CD8-positive, alpha-beta memory T cell (primary cell): ENCODE measurements around the gene SFXN5. TPM values are rescaled to one million over a fixed set of nuclear protein-coding genes. Genes with fewer than 3 reads are reported as not detected.

Experiments
- CTCF ChIA-PET: fragments of 350-600 bp; sonication (Branson Sonifier 250); formaldehyde crosslinking; loops from one replicate; lab custom pipeline; 2021; ENCODE audit warnings: antibody characterized with exemption; lab: Charles Lee
- POLR2A ChIA-PET: fragments of 350-600 bp; sonication (Branson Sonifier 250); formaldehyde crosslinking; loops from one replicate; lab custom pipeline; 2021; ENCODE audit warnings: antibody characterized with exemption; lab: Charles Lee
- DNase-seq, 5 donors: peaks; one replicate each; pipeline versions ENCODE4 v3.0.0 to v3.0.0-alpha.2; 2020 to 2022; ENCODE audit warnings: mixed read lengths in 1 of 5
- H3K27ac ChIP-seq: one replicate; pipeline ENCODE4 v1.7.0; 2013; ENCODE audit warnings: low read depth, mild to moderate bottlenecking, low read length, moderate library complexity
- H3K27me3 ChIP-seq: 2 replicates; pipeline ENCODE4 v1.7.0; 2013; ENCODE audit warnings: low read length, mild to moderate bottlenecking; ENCODE audit not compliant: insufficient read depth, poor library complexity, severe bottlenecking
- H3K36me3 ChIP-seq: 2 replicates; pipeline ENCODE4 v1.7.0; 2013; ENCODE audit warnings: mild to moderate bottlenecking, low read length, moderate library complexity; ENCODE audit not compliant: insufficient read depth
- H3K4me1 ChIP-seq: 2 replicates; pipeline ENCODE4 v1.7.0; 2013; ENCODE audit warnings: mild to moderate bottlenecking, low read length, moderate library complexity; ENCODE audit not compliant: insufficient read depth
- H3K4me3 ChIP-seq: 2 replicates; pipeline ENCODE4 v1.7.0; 2013; ENCODE audit warnings: mild to moderate bottlenecking, low read length
- H3K9me3 ChIP-seq: 2 replicates; pipeline ENCODE4 v1.7.0; 2013; ENCODE audit warnings: mild to moderate bottlenecking, low read length
- H3K27ac Mint-ChIP-seq, 8 donors: one replicate each; pipeline ENCODE4 v1.8.0; 2020 to 2021; ENCODE audit warnings: mixed read lengths in 8 of 8, mild to moderate bottlenecking in 6 of 8, inconsistent platforms in 3 of 8, moderate library complexity in 3 of 8
- H3K27me3 Mint-ChIP-seq, 2 donors: one replicate each; pipeline ENCODE4 v1.8.0; 2020 to 2021; ENCODE audit warnings: mixed read lengths in 2 of 2, mild to moderate bottlenecking in 1 of 2, moderate library complexity in 1 of 2
- H3K36me3 Mint-ChIP-seq, 3 donors: one replicate each; pipeline ENCODE4 v1.8.0; 2020 to 2021; ENCODE audit warnings: mixed read lengths in 3 of 3, inconsistent platforms in 1 of 3, mild to moderate bottlenecking in 1 of 3
- H3K4me1 Mint-ChIP-seq, 3 donors: one replicate each; pipeline ENCODE4 v1.8.0; 2020 to 2021; ENCODE audit warnings: mixed read lengths in 3 of 3, inconsistent platforms in 1 of 3, mild to moderate bottlenecking in 1 of 3
- H3K4me3 Mint-ChIP-seq, 7 donors: one replicate each; pipeline ENCODE4 v1.8.0; 2020 to 2021; ENCODE audit warnings: mixed read lengths in 7 of 7, mild to moderate bottlenecking in 6 of 7, moderate library complexity in 4 of 7, inconsistent platforms in 2 of 7
- H3K9me3 Mint-ChIP-seq, 5 donors: one replicate each; pipeline ENCODE4 v1.8.0; 2020 to 2022; ENCODE audit warnings: mixed read lengths in 5 of 5, mild to moderate bottlenecking in 3 of 5, moderate library complexity in 2 of 5, inconsistent platforms in 1 of 5
- polyA plus RNA-seq: library from polyadenylated mRNA; unstranded; fragments of 300-500 nt; fragmentation: Illumina TruSeq; gene quantifications from one replicate; pipeline ENCODE4 v1.2.3, GENCODE V29; 2021
- total RNA-seq, 2 experiments: library from RNA; stranded (reverse); gene quantifications; one replicate each; pipeline ENCODE4 v1.2.3, GENCODE V29; 2021

Gene SFXN5
- total and polyA plus RNA-seq, 3 experiments from 2014 or later, result 1.8 to 19.1 (median 16.8) TPM

GRCh38 chr2:73087311-73087710 is 15.8 kb upstream of the SFXN5 start:
- POLR2A ChIA-PET, result no interaction called here

GRCh38 chr2:73085691-73086090 is 14.2 kb upstream of the SFXN5 start:
- DNase-seq, result peak; percentile 62 to 86 (median 72)
- ChIA-PET POLR2A (no interaction called here), CTCF (interaction anchor here (0.6 to 8.5 kb wide), 22 partner anchors 8 to 195 kb away, joined by 3 to 76 read pairs (median 4); partner anchors contain the start of genes RAB11FIP5, SFXN5 and SMYD5)
- no peaks in the 10 kb centered on the region for H3K9me3 Mint-ChIP-seq
- H3K36me3 Mint-ChIP-seq, result peaks cover 0 to 7% (median 3%) of the 10 kb centered on the region in 3 donors
- H3K4me3 ChIP-seq, result no peak overlapping the region
- H3K36me3 ChIP-seq, result no peaks in the 10 kb centered on the region
- no peak overlapping the region for H3K27ac Mint-ChIP-seq
- no peaks in the 10 kb centered on the region for H3K27me3 ChIP-seq
- H3K27me3 Mint-ChIP-seq, result no peaks in the 10 kb centered on the region
- H3K4me3 Mint-ChIP-seq, result no peak overlapping the region
- H3K9me3 ChIP-seq, result no peaks in the 10 kb centered on the region
- H3K4me1 Mint-ChIP-seq, result peaks cover 0 to 2% (median 0%) of the 10 kb centered on the region in 3 donors
- H3K27ac ChIP-seq, result no peak overlapping the region
- no peaks in the 10 kb centered on the region for H3K4me1 ChIP-seq

More at GRCh38 chr2:73087311-73087710, 15.8 kb upstream of the SFXN5 start:
- no peaks in the 10 kb centered on the region for H3K4me1 ChIP-seq
- H3K27ac ChIP-seq, result no peak overlapping the region
- Mint-ChIP-seq H3K36me3 (peaks cover 0 to 7% (median 3%) of the 10 kb centered on the region in 3 donors), H3K4me1 (peaks cover 0 to 2% (median 0%) of the 10 kb centered on the region in 3 donors), H3K27ac (peak overlapping the region in 1 of 8 donors; percentile 38), H3K27me3 (no peaks in the 10 kb centered on the region), H3K4me3 (no peak overlapping the region), H3K9me3 (no peaks in the 10 kb centered on the region)
- no peak overlapping the region for H3K4me3 ChIP-seq
- no peaks in the 10 kb centered on the region for H3K36me3 ChIP-seq
- no peaks in the 10 kb centered on the region for H3K27me3 ChIP-seq
- no peak for DNase-seq
- no peaks in the 10 kb centered on the region for H3K9me3 ChIP-seq
- CTCF ChIA-PET, result interaction anchor here (0.6 to 8.5 kb wide), 5 partner anchors 8 to 194 kb away, joined by 3 to 76 read pairs (median 4); partner anchors contain the start of gene SMYD5

- no peak overlapping the region for H3K27ac ChIP-seq
- CTCF ChIA-PET, result interaction anchor here (0.6 to 8.5 kb wide), 15 partner anchors 8 to 128 kb away, joined by 3 to 76 read pairs (median 5); partner anchors contain the start of genes RAB11FIP5, SFXN5 and SMYD5
Observed at GRCh38 chr2:73084971-73085370, 13.5 kb upstream of the SFXN5 start.

GRCh38 chr2:73083886-73084800 is 12.6 kb upstream of the SFXN5 start:
- H3K4me3 ChIP-seq, result no peak overlapping the region
- ChIA-PET POLR2A (no interaction called here), CTCF (interaction anchor here (1.1 to 8.5 kb wide), 6 partner anchors 9 to 129 kb away, joined by 4 to 76 read pairs (median 14); partner anchors contain the start of genes SFXN5 and SMYD5)
- H3K36me3 ChIP-seq, result no peaks in the 10 kb centered on the region
- no peaks in the 10 kb centered on the region for H3K27me3 ChIP-seq
- Mint-ChIP-seq H3K27ac (peak overlapping the region in 1 of 8 donors; percentile 43), H3K36me3 (peaks cover 0 to 4% (median 3%) of the 10 kb centered on the region in 3 donors), H3K27me3 (no peaks in the 10 kb centered on the region), H3K9me3 (no peaks in the 10 kb centered on the region), H3K4me3 (no peak overlapping the region), H3K4me1 (peaks cover 0 to 2% (median 0%) of the 10 kb centered on the region in 3 donors)
- DNase-seq, result no peak
- H3K4me1 ChIP-seq, result no peaks in the 10 kb centered on the region
- H3K27ac ChIP-seq, result no peak overlapping the region
- no peaks in the 10 kb centered on the region for H3K9me3 ChIP-seq

More at GRCh38 chr2:73084971-73085370, 13.5 kb upstream of the SFXN5 start:
- Histone ChIP-seq H3K27me3 (no peaks in the 10 kb centered on the region), H3K4me1 (no peaks in the 10 kb centered on the region), H3K36me3 (no peaks in the 10 kb centered on the region), H3K4me3 (no peak overlapping the region), H3K9me3 (no peaks in the 10 kb centered on the region)
- Mint-ChIP-seq H3K27ac (peak overlapping the region in 1 of 8 donors; percentile 44), H3K4me1 (peaks cover 0 to 2% (median 0%) of the 10 kb centered on the region in 3 donors), H3K9me3 (no peaks in the 10 kb centered on the region), H3K4me3 (no peak overlapping the region), H3K27me3 (no peaks in the 10 kb centered on the region), H3K36me3 (peaks cover 0 to 7% (median 3%) of the 10 kb centered on the region in 3 donors)
- POLR2A ChIA-PET, result no interaction called here
- DNase-seq, result no peak

GRCh38 chr2:73082523-73083410 is 11.3 kb upstream of the SFXN5 start:
- H3K4me1 Mint-ChIP-seq, result peaks cover 0 to 2% (median 0%) of the 10 kb centered on the region in 3 donors
- no peak overlapping the region for H3K4me3 ChIP-seq
- H3K9me3 Mint-ChIP-seq, result no peaks in the 10 kb centered on the region
- H3K9me3 ChIP-seq, result no peaks in the 10 kb centered on the region
- H3K27ac Mint-ChIP-seq, result no peak overlapping the region
- H3K4me3 Mint-ChIP-seq, result no peak overlapping the region
- H3K27ac ChIP-seq, result no peak overlapping the region
- H3K4me1 ChIP-seq, result no peaks in the 10 kb centered on the region
- POLR2A ChIA-PET, result no interaction called here
- DNase-seq, result no peak
- H3K27me3 ChIP-seq, result no peaks in the 10 kb centered on the region
- H3K36me3 ChIP-seq, result no peaks in the 10 kb centered on the region
- H3K27me3 Mint-ChIP-seq, result no peaks in the 10 kb centered on the region
- peaks cover 0 to 3% (median 2%) of the 10 kb centered on the region in 3 donors for H3K36me3 Mint-ChIP-seq
- CTCF ChIA-PET, result interaction anchor here (0.9 to 8.5 kb wide), 3 partner anchors 20 to 130 kb away, joined by 3 to 42 read pairs (median 3); partner anchors contain the start of gene SMYD5

GRCh38 chr2:73081181-73081671 is 9.7 kb upstream of the SFXN5 start:
- no peaks in the 10 kb centered on the region for H3K36me3 ChIP-seq
- no peaks in the 10 kb centered on the region for H3K27me3 ChIP-seq
- H3K27ac Mint-ChIP-seq, result no peak overlapping the region
- no peaks in the 10 kb centered on the region for H3K4me1 ChIP-seq
- peaks cover 0 to 2% (median 0%) of the 10 kb centered on the region in 3 donors for H3K4me1 Mint-ChIP-seq
- no peaks in the 10 kb centered on the region for H3K27me3 Mint-ChIP-seq
- H3K36me3 Mint-ChIP-seq, result peaks cover 0 to 3% (median 0%) of the 10 kb centered on the region in 3 donors
- no peak overlapping the region for H3K27ac ChIP-seq
- H3K9me3 ChIP-seq, result no peaks in the 10 kb centered on the region
- no peaks in the 10 kb centered on the region for H3K9me3 Mint-ChIP-seq
- no peak for DNase-seq
- no peak overlapping the region for H3K4me3 ChIP-seq
- no peak overlapping the region for H3K4me3 Mint-ChIP-seq
- ChIA-PET CTCF (no interaction called here), POLR2A (no interaction called here)

- H3K4me1 ChIP-seq, result no peaks in the 10 kb centered on the region
- H3K27ac Mint-ChIP-seq, result no peak overlapping the region
- H3K4me3 Mint-ChIP-seq, result no peak overlapping the region
- no peak overlapping the region for H3K27ac ChIP-seq
- H3K9me3 ChIP-seq, result no peaks in the 10 kb centered on the region
- ChIA-PET CTCF (no interaction called here), POLR2A (no interaction called here)
- no peaks in the 10 kb centered on the region for H3K9me3 Mint-ChIP-seq
- peaks cover 0 to under 1% (median 0%) of the 10 kb centered on the region in 3 donors for H3K4me1 Mint-ChIP-seq
- H3K27me3 ChIP-seq, result no peaks in the 10 kb centered on the region
- no peak overlapping the region for H3K4me3 ChIP-seq
- DNase-seq, result no peak
- H3K36me3 ChIP-seq, result no peaks in the 10 kb centered on the region
- H3K27me3 Mint-ChIP-seq, result no peaks in the 10 kb centered on the region
- peaks cover 0 to 2% (median 0%) of the 10 kb centered on the region in 3 donors for H3K36me3 Mint-ChIP-seq
Observed at GRCh38 chr2:73080321-73081131, 9.0 kb upstream of the SFXN5 start.
